ENCODE measurements around the gene DAB2. TPM values are rescaled to one million over a fixed set of nuclear protein-coding genes. Genes with fewer than 3 reads are reported as not detected.

DAB2 gene
- total and polyA plus RNA-seq, 4 donors = 21.9 to 255 (median 77.6) TPM

GRCh38 chr5:39394946-39395345, 29.8 kb downstream of the DAB2 start:
- ATAC-seq (ENCODE audit: low FRiP score) = peak; percentile 55
- WGBS, 2 donors = 55 to 57% methylated on average over 3 of the region's 3 CpGs
- intact Hi-C loops (cut with DNase I) = loop anchor here in 1 of 2 donors (5.0 kb wide), 1 partner anchor 37 kb away; no protein-coding TSS in a partner anchor

DNA sequence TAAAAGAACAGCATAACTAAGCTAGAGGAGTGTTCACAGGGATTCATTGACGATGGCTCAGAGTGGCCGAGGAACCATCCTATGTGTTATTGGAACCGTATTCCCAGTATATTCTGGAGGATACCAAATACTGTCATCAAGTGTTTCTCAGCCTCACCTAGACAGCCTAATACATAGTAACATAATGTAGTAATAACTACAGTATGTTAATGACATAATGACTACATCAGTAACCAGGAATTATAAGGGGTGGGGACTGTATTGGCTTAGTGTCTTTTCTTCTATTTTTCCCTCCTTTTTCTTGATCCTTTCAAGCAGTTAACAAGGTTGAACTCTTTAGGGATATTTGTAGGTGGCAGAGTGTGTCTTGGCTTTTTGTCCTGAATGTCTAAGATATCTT, 33.8 kb downstream of the DAB2 start:
- Histone ChIP-seq H3K4me1 (ENCODE audit: control insufficient read depth in 1 of 2, insufficient read depth in 2 of 2, low read length in 2 of 2) (no peaks in the 10 kb centered on the region), H3K36me3 (ENCODE audit: control insufficient read depth in 1 of 2, insufficient read depth in 2 of 2, low read length in 1 of 2) (peaks cover 4 to 10% of the 10 kb centered on the region in 2 donors), H3K27me3 (ENCODE audit: control insufficient read depth in 1 of 2, insufficient read depth in 2 of 2, low read length in 1 of 2) (no peaks in the 10 kb centered on the region), H3K27ac (ENCODE audit: low read depth in 1 of 2, low read length in 2 of 2) (no peak overlapping the region), H3K4me3 (ENCODE audit: low read length in 2 of 2) (no peak overlapping the region), H3K9me3 (ENCODE audit: control insufficient read depth, low read length) (no peaks in the 10 kb centered on the region)
- WGBS, 2 donors = 97 to 98% methylated on average over 3 of the region's 3 CpGs
- DNase-seq (no peak), ATAC-seq (ENCODE audit: low FRiP score) (no peak)
- intact Hi-C loops (cut with DNase I) = loop anchor here in 1 of 2 donors (5.0 kb wide), 1 partner anchor 41 kb away; no protein-coding TSS in a partner anchor

More at GRCh38 chr5:39394946-39395345, 29.8 kb downstream of the DAB2 start:
- no peaks in the 10 kb centered on the region for H3K27me3 ChIP-seq (ENCODE audit: control insufficient read depth in 1 of 2, insufficient read depth in 2 of 2, low read length in 1 of 2)
- H3K4me3 ChIP-seq (ENCODE audit: low read length in 2 of 2) = no peak overlapping the region
- no peaks in the 10 kb centered on the region for H3K9me3 ChIP-seq (ENCODE audit: control insufficient read depth, low read length)
- H3K36me3 ChIP-seq (ENCODE audit: control insufficient read depth in 1 of 2, insufficient read depth in 2 of 2, low read length in 1 of 2) = peaks cover 4% of the 10 kb centered on the region in 2 donors
- DNase-seq = no peak
- peaks cover 0 to 8% of the 10 kb centered on the region in 2 donors for H3K4me1 ChIP-seq (ENCODE audit: control insufficient read depth in 1 of 2, insufficient read depth in 2 of 2, low read length in 2 of 2)
- H3K27ac ChIP-seq (ENCODE audit: low read depth in 1 of 2, low read length in 2 of 2) = no peak overlapping the region

DNA sequence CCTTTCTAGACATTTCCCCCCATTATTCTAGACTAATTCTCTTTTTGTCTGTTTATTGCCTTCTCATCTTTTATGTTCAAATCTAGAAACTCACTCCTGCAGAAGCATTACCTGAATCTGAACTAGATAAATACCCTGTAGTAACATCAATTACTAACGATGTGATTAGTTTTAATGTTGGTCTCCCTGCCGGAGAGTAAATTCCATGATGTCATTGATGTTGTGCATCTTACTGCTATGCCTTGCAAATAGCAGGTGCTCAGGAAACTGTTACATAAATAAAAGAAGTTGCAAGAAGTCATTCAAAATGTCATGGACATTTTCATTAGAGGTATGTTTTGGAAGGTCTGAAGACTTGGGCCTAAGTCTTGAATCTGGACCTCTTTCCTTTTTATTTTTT, 37.5 kb downstream of the DAB2 start:
- H3K36me3 ChIP-seq (ENCODE audit: control insufficient read depth in 1 of 2, insufficient read depth in 2 of 2, low read length in 1 of 2) = peaks cover 10 to 11% of the 10 kb centered on the region in 2 donors
- H3K27me3 ChIP-seq (ENCODE audit: control insufficient read depth in 1 of 2, insufficient read depth in 2 of 2, low read length in 1 of 2) = no peaks in the 10 kb centered on the region
- H3K4me1 ChIP-seq (ENCODE audit: control insufficient read depth in 1 of 2, insufficient read depth in 2 of 2, low read length in 2 of 2) = no peaks in the 10 kb centered on the region
- intact Hi-C loops (cut with DNase I) = no loop called here
- ATAC-seq (ENCODE audit: low FRiP score) (no peak), DNase-seq (no peak)
- 94 to 98% methylated on average over 2 of the region's 2 CpGs for WGBS, 2 donors
- H3K27ac ChIP-seq (ENCODE audit: low read depth in 1 of 2, low read length in 2 of 2) = no peak overlapping the region
- no peaks in the 10 kb centered on the region for H3K9me3 ChIP-seq (ENCODE audit: control insufficient read depth, low read length)
- no peak overlapping the region for H3K4me3 ChIP-seq (ENCODE audit: low read length in 2 of 2)

- H3K9me3 ChIP-seq (ENCODE audit: control insufficient read depth, low read length) = no peaks in the 10 kb centered on the region
- WGBS, 2 donors = 95 to 100% methylated on average over 1 of the region's 1 CpG
- no peak overlapping the region for H3K27ac ChIP-seq (ENCODE audit: low read depth in 1 of 2, low read length in 2 of 2)
- no peak overlapping the region for H3K4me3 ChIP-seq (ENCODE audit: low read length in 2 of 2)
- ATAC-seq (ENCODE audit: low FRiP score) = no peak
- no peak for DNase-seq
- no peaks in the 10 kb centered on the region for H3K4me1 ChIP-seq (ENCODE audit: control insufficient read depth in 1 of 2, insufficient read depth in 2 of 2, low read length in 2 of 2)
- H3K27me3 ChIP-seq (ENCODE audit: control insufficient read depth in 1 of 2, insufficient read depth in 2 of 2, low read length in 1 of 2) = no peaks in the 10 kb centered on the region
- intact Hi-C loops (cut with DNase I) = no loop called here
- H3K36me3 ChIP-seq (ENCODE audit: control insufficient read depth in 1 of 2, insufficient read depth in 2 of 2, low read length in 1 of 2) = peaks cover 5 to 6% of the 10 kb centered on the region in 2 donors
Observed at GRCh38 chr5:39384271-39384670, 40.5 kb downstream of the DAB2 start.

- no peak overlapping the region for H3K27ac ChIP-seq (ENCODE audit: low read depth in 1 of 2, low read length in 2 of 2)
- WGBS, 2 donors = 92 to 95% methylated on average over 3 of the region's 3 CpGs
- no peak overlapping the region for H3K4me3 ChIP-seq (ENCODE audit: low read length in 2 of 2)
- intact Hi-C loops (cut with DNase I) = no loop called here
- DNase-seq (no peak), ATAC-seq (ENCODE audit: low FRiP score) (no peak)
- no peaks in the 10 kb centered on the region for H3K4me1 ChIP-seq (ENCODE audit: control insufficient read depth in 1 of 2, insufficient read depth in 2 of 2, low read length in 2 of 2)
- H3K9me3 ChIP-seq (ENCODE audit: control insufficient read depth, low read length) = no peaks in the 10 kb centered on the region
- peaks cover 0 to 6% of the 10 kb centered on the region in 2 donors for H3K36me3 ChIP-seq (ENCODE audit: control insufficient read depth in 1 of 2, insufficient read depth in 2 of 2, low read length in 1 of 2)
- H3K27me3 ChIP-seq (ENCODE audit: control insufficient read depth in 1 of 2, insufficient read depth in 2 of 2, low read length in 1 of 2) = no peaks in the 10 kb centered on the region
Observed at GRCh38 chr5:39381376-39381775, 43.4 kb downstream of the DAB2 start.

- H3K9me3 ChIP-seq (ENCODE audit: control insufficient read depth, low read length) = no peaks in the 10 kb centered on the region
- no peaks in the 10 kb centered on the region for H3K4me1 ChIP-seq (ENCODE audit: control insufficient read depth in 1 of 2, insufficient read depth in 2 of 2, low read length in 2 of 2)
- 68 to 74% methylated on average over 3 of the region's 3 CpGs for WGBS, 2 donors
- no peak overlapping the region for H3K4me3 ChIP-seq (ENCODE audit: low read length in 2 of 2)
- H3K27me3 ChIP-seq (ENCODE audit: control insufficient read depth in 1 of 2, insufficient read depth in 2 of 2, low read length in 1 of 2) = no peaks in the 10 kb centered on the region
- H3K36me3 ChIP-seq (ENCODE audit: control insufficient read depth in 1 of 2, insufficient read depth in 2 of 2, low read length in 1 of 2) = peaks cover 0 to 6% of the 10 kb centered on the region in 2 donors
- H3K27ac ChIP-seq (ENCODE audit: low read depth in 1 of 2, low read length in 2 of 2) = no peak overlapping the region
- no peak for ATAC-seq (ENCODE audit: low FRiP score)
- DNase-seq = no peak
- intact Hi-C loops (cut with DNase I) = loop anchor here (5.0 kb wide), 4 partner anchors 48 to 193 kb away; partner anchors contain the start of gene FYB1 (in 1 of the 2)
Observed at GRCh38 chr5:39379693-39380092, 45.1 kb downstream of the DAB2 start.

GRCh38 chr5:39377613-39378012, 47.2 kb downstream of the DAB2 start:
- no peak overlapping the region for H3K4me3 ChIP-seq (ENCODE audit: low read length in 2 of 2)
- 37 to 40% methylated on average over 2 of the region's 2 CpGs for WGBS, 2 donors
- intact Hi-C loops (cut with DNase I) = loop anchor here (2.0 to 5.0 kb wide), 5 partner anchors 50 to 195 kb away; partner anchors contain the start of gene FYB1 (in 1 of the 2)
- H3K4me1 ChIP-seq (ENCODE audit: control insufficient read depth in 1 of 2, insufficient read depth in 2 of 2, low read length in 2 of 2) = no peaks in the 10 kb centered on the region
- DNase-seq = no peak
- no peak overlapping the region for H3K27ac ChIP-seq (ENCODE audit: low read depth in 1 of 2, low read length in 2 of 2)
- H3K27me3 ChIP-seq (ENCODE audit: control insufficient read depth in 1 of 2, insufficient read depth in 2 of 2, low read length in 1 of 2) = no peaks in the 10 kb centered on the region
- no peak for ATAC-seq (ENCODE audit: low FRiP score)
- peaks cover 0 to 3% of the 10 kb centered on the region in 2 donors for H3K36me3 ChIP-seq (ENCODE audit: control insufficient read depth in 1 of 2, insufficient read depth in 2 of 2, low read length in 1 of 2)
- H3K9me3 ChIP-seq (ENCODE audit: control insufficient read depth, low read length) = no peaks in the 10 kb centered on the region

- Histone ChIP-seq H3K27ac (ENCODE audit: low read depth in 1 of 2, low read length in 2 of 2) (no peak overlapping the region), H3K4me1 (ENCODE audit: control insufficient read depth in 1 of 2, insufficient read depth in 2 of 2, low read length in 2 of 2) (no peaks in the 10 kb centered on the region), H3K27me3 (ENCODE audit: control insufficient read depth in 1 of 2, insufficient read depth in 2 of 2, low read length in 1 of 2) (no peaks in the 10 kb centered on the region), H3K4me3 (ENCODE audit: low read length in 2 of 2) (no peak overlapping the region), H3K36me3 (ENCODE audit: control insufficient read depth in 1 of 2, insufficient read depth in 2 of 2, low read length in 1 of 2) (peaks cover 0 to under 1% of the 10 kb centered on the region in 2 donors), H3K9me3 (ENCODE audit: control insufficient read depth, low read length) (no peaks in the 10 kb centered on the region)
- WGBS, 2 donors = 21 to 24% methylated on average over 3 of the region's 3 CpGs
- ATAC-seq (ENCODE audit: low FRiP score) (no peak), DNase-seq (no peak)
- intact Hi-C loops (cut with DNase I) = loop anchor here (1.0 to 5.0 kb wide), 6 partner anchors 51 to 196 kb away; partner anchors contain the start of gene FYB1 (in 1 of the 2)
Observed at GRCh38 chr5:39376293-39376714, 48.5 kb downstream of the DAB2 start.

- 89 to 94% methylated on average over 2 of the region's 2 CpGs for WGBS, 2 donors
- intact Hi-C loops (cut with DNase I) = no loop called here
- Histone ChIP-seq H3K9me3 (ENCODE audit: control insufficient read depth, low read length) (no peaks in the 10 kb centered on the region), H3K4me3 (ENCODE audit: low read length in 2 of 2) (no peak overlapping the region), H3K4me1 (ENCODE audit: control insufficient read depth in 1 of 2, insufficient read depth in 2 of 2, low read length in 2 of 2) (no peaks in the 10 kb centered on the region), H3K36me3 (ENCODE audit: control insufficient read depth in 1 of 2, insufficient read depth in 2 of 2, low read length in 1 of 2) (peaks cover 0 to 5% of the 10 kb centered on the region in 2 donors), H3K27ac (ENCODE audit: low read depth in 1 of 2, low read length in 2 of 2) (no peak overlapping the region), H3K27me3 (ENCODE audit: control insufficient read depth in 1 of 2, insufficient read depth in 2 of 2, low read length in 1 of 2) (no peaks in the 10 kb centered on the region)
- ATAC-seq (ENCODE audit: low FRiP score) = no peak
- DNase-seq = no peak
Observed at GRCh38 chr5:39373791-39374190, 51.0 kb downstream of the DAB2 start.
